Osteocyte (in vitro differentiated cells): ENCODE measurements around the gene ZFP57. TPM values are rescaled to one million over a fixed set of nuclear protein-coding genes. Genes with fewer than 3 reads are reported as not detected.

Experiments
- DNase-seq: peaks from one replicate; pipeline ENCODE4 v3.0.0; 2021; ENCODE audit warnings: mixed read lengths; ENCODE audit not compliant: unreplicated experiment; ENCODE audit errors: extremely low spot score
- H3K27ac Mint-ChIP-seq: one replicate; pipeline ENCODE4 v1.8.0; 2021; ENCODE audit warnings: mild to moderate bottlenecking, mixed read lengths; ENCODE audit not compliant: unreplicated experiment
- H3K27me3 Mint-ChIP-seq: one replicate; pipeline ENCODE4 v1.8.0; 2021; ENCODE audit warnings: mixed read lengths; ENCODE audit not compliant: unreplicated experiment
- H3K36me3 Mint-ChIP-seq: one replicate; pipeline ENCODE4 v1.8.0; 2021; ENCODE audit warnings: mixed read lengths; ENCODE audit not compliant: unreplicated experiment
- H3K4me1 Mint-ChIP-seq: one replicate; pipeline ENCODE4 v1.8.0; 2021; ENCODE audit warnings: mixed read lengths; ENCODE audit not compliant: unreplicated experiment
- H3K4me3 Mint-ChIP-seq: one replicate; pipeline ENCODE4 v1.8.0; 2021; ENCODE audit warnings: mild to moderate bottlenecking, moderate library complexity, mixed read lengths; ENCODE audit not compliant: unreplicated experiment
- H3K9me3 Mint-ChIP-seq: one replicate; pipeline ENCODE4 v1.8.0; 2021; ENCODE audit warnings: mixed read lengths; ENCODE audit not compliant: unreplicated experiment
- total RNA-seq: library from RNA; stranded (reverse); gene quantifications from 2 replicates; pipeline ENCODE4 v1.2.1, GENCODE V29; 2021
- TF ChIP-seq, protein P1 (sequence below): fragments of 200-600 bp; sonication (generic); IDR thresholded peaks from 2 replicates; pipeline ENCODE4 v1.5.0; 2021; ENCODE audit warnings: antibody characterized with exemption, mild to moderate bottlenecking, moderate library complexity

Gene ZFP57
- total RNA-seq, 1 donor from 2014 or later, result not detected

GRCh38 chr6:29694637-29695036, 13.7 kb upstream of the ZFP57 start:
- TF ChIP-seq, protein P1, sequence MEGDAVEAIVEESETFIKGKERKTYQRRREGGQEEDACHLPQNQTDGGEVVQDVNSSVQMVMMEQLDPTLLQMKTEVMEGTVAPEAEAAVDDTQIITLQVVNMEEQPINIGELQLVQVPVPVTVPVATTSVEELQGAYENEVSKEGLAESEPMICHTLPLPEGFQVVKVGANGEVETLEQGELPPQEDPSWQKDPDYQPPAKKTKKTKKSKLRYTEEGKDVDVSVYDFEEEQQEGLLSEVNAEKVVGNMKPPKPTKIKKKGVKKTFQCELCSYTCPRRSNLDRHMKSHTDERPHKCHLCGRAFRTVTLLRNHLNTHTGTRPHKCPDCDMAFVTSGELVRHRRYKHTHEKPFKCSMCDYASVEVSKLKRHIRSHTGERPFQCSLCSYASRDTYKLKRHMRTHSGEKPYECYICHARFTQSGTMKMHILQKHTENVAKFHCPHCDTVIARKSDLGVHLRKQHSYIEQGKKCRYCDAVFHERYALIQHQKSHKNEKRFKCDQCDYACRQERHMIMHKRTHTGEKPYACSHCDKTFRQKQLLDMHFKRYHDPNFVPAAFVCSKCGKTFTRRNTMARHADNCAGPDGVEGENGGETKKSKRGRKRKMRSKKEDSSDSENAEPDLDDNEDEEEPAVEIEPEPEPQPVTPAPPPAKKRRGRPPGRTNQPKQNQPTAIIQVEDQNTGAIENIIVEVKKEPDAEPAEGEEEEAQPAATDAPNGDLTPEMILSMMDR, result no peak
- Mint-ChIP-seq H3K9me3 (peaks cover 5% of the 10 kb centered on the region), H3K27me3 (peaks cover 3% of the 10 kb centered on the region), H3K27ac (no peak overlapping the region), H3K36me3 (no peaks in the 10 kb centered on the region), H3K4me3 (no peak overlapping the region), H3K4me1 (no peaks in the 10 kb centered on the region)
- DNase-seq, result no peak

GRCh38 chr6:29685718-29686326, 4.9 kb upstream of the ZFP57 start:
- DNase-seq, result no peak
- Mint-ChIP-seq H3K27me3 (peaks cover 23% of the 10 kb centered on the region), H3K36me3 (no peaks in the 10 kb centered on the region), H3K9me3 (no peaks in the 10 kb centered on the region), H3K4me1 (no peaks in the 10 kb centered on the region), H3K27ac (no peak overlapping the region), H3K4me3 (no peak overlapping the region)
- TF ChIP-seq, protein P1, result peak; percentile 30

DNA sequence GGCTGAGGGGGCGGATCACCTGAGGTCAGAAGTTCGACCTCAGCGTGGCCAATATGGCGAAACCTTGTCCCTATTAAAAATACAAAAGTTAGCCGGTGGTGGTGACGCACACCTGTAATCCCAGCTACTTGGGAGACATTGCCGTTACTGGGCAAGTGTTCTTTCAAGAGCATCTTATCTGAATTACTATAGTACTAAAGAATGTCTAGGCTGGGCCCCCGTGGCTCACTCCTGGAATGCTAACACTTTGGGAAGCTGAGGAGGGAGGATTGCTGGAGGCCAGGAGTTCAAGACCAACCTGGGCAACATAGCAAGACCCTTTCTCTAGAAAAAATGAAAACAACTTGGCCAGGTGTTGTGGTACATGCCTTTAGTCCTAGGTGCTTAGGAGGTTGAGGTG, 859 bp upstream of the ZFP57 start:
- Mint-ChIP-seq H3K27ac (no peak overlapping the region), H3K4me3 (no peak overlapping the region), H3K4me1 (peaks cover 13% of the 10 kb centered on the region), H3K27me3 (peaks cover 15% of the 10 kb centered on the region), H3K9me3 (no peaks in the 10 kb centered on the region), H3K36me3 (no peaks in the 10 kb centered on the region)
- TF ChIP-seq, protein P1, result no peak
- no peak for DNase-seq

- Mint-ChIP-seq H3K4me1 (peaks cover 21% of the 10 kb centered on the region), H3K9me3 (no peaks in the 10 kb centered on the region), H3K4me3 (no peak overlapping the region), H3K36me3 (no peaks in the 10 kb centered on the region), H3K27ac (no peak overlapping the region), H3K27me3 (peaks cover 12% of the 10 kb centered on the region)
- no peak for DNase-seq
- TF ChIP-seq, protein P1, result no peak
Observed at GRCh38 chr6:29680416-29680815, 536 bp downstream of the ZFP57 start.

- no peaks in the 10 kb centered on the region for H3K9me3 Mint-ChIP-seq
Observed at GRCh38 chr6:29679962-29680361, 990 bp downstream of the ZFP57 start.

More at GRCh38 chr6:29679962-29680361, 990 bp downstream of the ZFP57 start:
- Mint-ChIP-seq H3K36me3 (no peaks in the 10 kb centered on the region), H3K4me3 (no peak overlapping the region), H3K4me1 (peaks cover 21% of the 10 kb centered on the region), H3K27me3 (peaks cover 11% of the 10 kb centered on the region), H3K27ac (no peak overlapping the region)
- TF ChIP-seq, protein P1, result no peak
- DNase-seq, result no peak
